ENCODE measurements around the gene TOR3A.

TOR3A gene

GRCh38 chr1:179089827-179090482 lies 8.1 kb downstream of the TOR3A start:
- Histone ChIP-seq H3K27ac (ENCODE audit: low read length, poor library complexity, severe bottlenecking) (no peak overlapping the region), H3K9me3 (ENCODE audit: control insufficient read depth, low read length) (no peaks in the 10 kb centered on the region), H3K4me2 (ENCODE audit: low read length, poor library complexity, severe bottlenecking) (no peak overlapping the region), H2BK5ac (ENCODE audit: low read depth, low read length, poor library complexity, severe bottlenecking) (no peak overlapping the region), H3K36me3 (ENCODE audit: control insufficient read depth in 1 of 2, insufficient read depth in 2 of 2, low read depth in 1 of 2, low read length in 2 of 2) (peaks cover 67 to 74% of the 10 kb centered on the region in 2 experiments), H3K4ac (ENCODE audit: low read depth in 1 of 2, low read length in 2 of 2) (no peak overlapping the region), H2BK12ac (ENCODE audit: low read length in 2 of 2) (no peak overlapping the region), H3K9ac (ENCODE audit: low read length) (peak overlapping the region; percentile 79), H2BK15ac (ENCODE audit: low read depth, poor library complexity, severe bottlenecking) (no peak overlapping the region), H3K4me3 (ENCODE audit: insufficient read depth in 1 of 2, low read depth in 1 of 2, low read length in 2 of 2) (no peak overlapping the region), H2BK120ac (ENCODE audit: low read depth, low read length) (no peak overlapping the region), H4K91ac (ENCODE audit: low read length) (no peak overlapping the region), H3K27me3 (ENCODE audit: control insufficient read depth in 1 of 2, insufficient read depth in 1 of 2, low read length in 2 of 2) (no peaks in the 10 kb centered on the region), H3K14ac (ENCODE audit: low read length in 2 of 2) (no peak overlapping the region), H2AK5ac (ENCODE audit: low read length, severe bottlenecking) (no peak overlapping the region), H4K8ac (ENCODE audit: low read length) (no peak overlapping the region), H3K18ac (ENCODE audit: low read depth in 1 of 2, low read length in 2 of 2) (no peak overlapping the region), H3K23ac (ENCODE audit: low read length in 2 of 2) (no peak overlapping the region), H3K4me1 (ENCODE audit: control insufficient read depth, insufficient read depth, low read depth, low read length) (peaks cover 21% of the 10 kb centered on the region), H3K79me1 (replicated peaks; ENCODE audit: low read length, poor library complexity, severe bottlenecking) (peaks cover 25% of the 10 kb centered on the region), H2AFZ (ENCODE audit: low read depth, low read length) (no peak overlapping the region)
- WGBS, result 83% methylated on average over 10 of the region's 16 CpGs
- no peak for DNase-seq

GRCh38 chr1:179090522-179090921 lies 8.7 kb downstream of the TOR3A start:
- Histone ChIP-seq H3K4me3 (ENCODE audit: insufficient read depth in 1 of 2, low read depth in 1 of 2, low read length in 2 of 2) (no peak overlapping the region), H2BK120ac (ENCODE audit: low read depth, low read length) (no peak overlapping the region), H2AFZ (ENCODE audit: low read depth, low read length) (no peak overlapping the region), H3K79me1 (replicated peaks; ENCODE audit: low read length, poor library complexity, severe bottlenecking) (peaks cover 24% of the 10 kb centered on the region), H3K4ac (ENCODE audit: low read depth in 1 of 2, low read length in 2 of 2) (no peak overlapping the region), H3K14ac (ENCODE audit: low read length in 2 of 2) (no peak overlapping the region), H3K4me1 (ENCODE audit: control insufficient read depth, insufficient read depth, low read depth, low read length) (peaks cover 21% of the 10 kb centered on the region), H3K4me2 (ENCODE audit: low read length, poor library complexity, severe bottlenecking) (no peak overlapping the region), H3K23ac (ENCODE audit: low read length in 2 of 2) (no peak overlapping the region), H3K27ac (ENCODE audit: low read length, poor library complexity, severe bottlenecking) (peak overlapping the region; percentile 3), H2BK15ac (ENCODE audit: low read depth, poor library complexity, severe bottlenecking) (no peak overlapping the region), H3K9me3 (ENCODE audit: control insufficient read depth, low read length) (no peaks in the 10 kb centered on the region), H2AK5ac (ENCODE audit: low read length, severe bottlenecking) (no peak overlapping the region), H4K91ac (ENCODE audit: low read length) (no peak overlapping the region), H3K18ac (ENCODE audit: low read depth in 1 of 2, low read length in 2 of 2) (no peak overlapping the region), H2BK5ac (ENCODE audit: low read depth, low read length, poor library complexity, severe bottlenecking) (no peak overlapping the region), H3K36me3 (ENCODE audit: control insufficient read depth in 1 of 2, insufficient read depth in 2 of 2, low read depth in 1 of 2, low read length in 2 of 2) (peaks cover 70 to 77% of the 10 kb centered on the region in 2 experiments), H4K8ac (ENCODE audit: low read length) (no peak overlapping the region), H3K27me3 (ENCODE audit: control insufficient read depth in 1 of 2, insufficient read depth in 1 of 2, low read length in 2 of 2) (no peaks in the 10 kb centered on the region), H2BK12ac (ENCODE audit: low read length in 2 of 2) (no peak overlapping the region), H3K9ac (ENCODE audit: low read length) (peak overlapping the region; percentile 79)
- DNase-seq, result no peak
- WGBS, result 80% methylated on average over 8 of the region's 8 CpGs

GRCh38 chr1:179090923-179091322 lies 9.1 kb downstream of the TOR3A start:
- Histone ChIP-seq H3K4me2 (ENCODE audit: low read length, poor library complexity, severe bottlenecking) (no peak overlapping the region), H2AK5ac (ENCODE audit: low read length, severe bottlenecking) (no peak overlapping the region), H2BK120ac (ENCODE audit: low read depth, low read length) (no peak overlapping the region), H3K36me3 (ENCODE audit: control insufficient read depth in 1 of 2, insufficient read depth in 2 of 2, low read depth in 1 of 2, low read length in 2 of 2) (peaks cover 69 to 77% of the 10 kb centered on the region in 2 experiments), H3K27ac (ENCODE audit: low read length, poor library complexity, severe bottlenecking) (no peak overlapping the region), H3K4me3 (ENCODE audit: insufficient read depth in 1 of 2, low read depth in 1 of 2, low read length in 2 of 2) (no peak overlapping the region), H3K4me1 (ENCODE audit: control insufficient read depth, insufficient read depth, low read depth, low read length) (peaks cover 21% of the 10 kb centered on the region), H4K91ac (ENCODE audit: low read length) (no peak overlapping the region), H3K4ac (ENCODE audit: low read depth in 1 of 2, low read length in 2 of 2) (no peak overlapping the region), H3K9me3 (ENCODE audit: control insufficient read depth, low read length) (no peaks in the 10 kb centered on the region), H3K23ac (ENCODE audit: low read length in 2 of 2) (no peak overlapping the region), H2BK15ac (ENCODE audit: low read depth, poor library complexity, severe bottlenecking) (no peak overlapping the region), H2BK12ac (ENCODE audit: low read length in 2 of 2) (peak overlapping the region; percentile 15 to 51), H2BK5ac (ENCODE audit: low read depth, low read length, poor library complexity, severe bottlenecking) (no peak overlapping the region), H3K9ac (ENCODE audit: low read length) (peak overlapping the region; percentile 79), H2AFZ (ENCODE audit: low read depth, low read length) (no peak overlapping the region), H4K8ac (ENCODE audit: low read length) (peak overlapping the region; percentile 39), H3K14ac (ENCODE audit: low read length in 2 of 2) (no peak overlapping the region), H3K27me3 (ENCODE audit: control insufficient read depth in 1 of 2, insufficient read depth in 1 of 2, low read length in 2 of 2) (no peaks in the 10 kb centered on the region), H3K79me1 (replicated peaks; ENCODE audit: low read length, poor library complexity, severe bottlenecking) (peaks cover 22% of the 10 kb centered on the region), H3K18ac (ENCODE audit: low read depth in 1 of 2, low read length in 2 of 2) (no peak overlapping the region)
- DNase-seq, result no peak
- 79% methylated on average over 4 of the region's 4 CpGs for WGBS

GRCh38 chr1:179091691-179092165 lies 9.9 kb downstream of the TOR3A start:
- H4K8ac ChIP-seq (ENCODE audit: low read length), result peak overlapping the region; percentile 10

More at GRCh38 chr1:179091691-179092165, 9.9 kb downstream of the TOR3A start:
- H3K23ac ChIP-seq (ENCODE audit: low read length in 2 of 2), result peak overlapping the region in 1 of 2 experiments; percentile 10
- peak overlapping the region in 1 of 2 experiments; percentile 20 for H3K4ac ChIP-seq (ENCODE audit: low read depth in 1 of 2, low read length in 2 of 2)
- no peak overlapping the region for H2BK120ac ChIP-seq (ENCODE audit: low read depth, low read length)
- no peak overlapping the region for H3K4me2 ChIP-seq (ENCODE audit: low read length, poor library complexity, severe bottlenecking)
- H4K91ac ChIP-seq (ENCODE audit: low read length), result peak overlapping the region; percentile 58
- H3K4me3 ChIP-seq (ENCODE audit: insufficient read depth in 1 of 2, low read depth in 1 of 2, low read length in 2 of 2), result no peak overlapping the region
- peaks cover 21% of the 10 kb centered on the region for H3K79me1 ChIP-seq (replicated peaks; ENCODE audit: low read length, poor library complexity, severe bottlenecking)
- peak overlapping the region; percentile 79 for H3K9ac ChIP-seq (ENCODE audit: low read length)
- no peaks in the 10 kb centered on the region for H3K9me3 ChIP-seq (ENCODE audit: control insufficient read depth, low read length)
- H3K27ac ChIP-seq (ENCODE audit: low read length, poor library complexity, severe bottlenecking), result no peak overlapping the region
- no peak overlapping the region for H2AFZ ChIP-seq (ENCODE audit: low read depth, low read length)
- peaks cover 21% of the 10 kb centered on the region for H3K4me1 ChIP-seq (ENCODE audit: control insufficient read depth, insufficient read depth, low read depth, low read length)
- no peaks in the 10 kb centered on the region for H3K27me3 ChIP-seq (ENCODE audit: control insufficient read depth in 1 of 2, insufficient read depth in 1 of 2, low read length in 2 of 2)
- H2BK15ac ChIP-seq (ENCODE audit: low read depth, poor library complexity, severe bottlenecking), result no peak overlapping the region
- H2BK12ac ChIP-seq (ENCODE audit: low read length in 2 of 2), result no peak overlapping the region
- H2BK5ac ChIP-seq (ENCODE audit: low read depth, low read length, poor library complexity, severe bottlenecking), result no peak overlapping the region
- no peak overlapping the region for H2AK5ac ChIP-seq (ENCODE audit: low read length, severe bottlenecking)
- peaks cover 71 to 82% of the 10 kb centered on the region in 2 experiments for H3K36me3 ChIP-seq (ENCODE audit: control insufficient read depth in 1 of 2, insufficient read depth in 2 of 2, low read depth in 1 of 2, low read length in 2 of 2)
- H3K14ac ChIP-seq (ENCODE audit: low read length in 2 of 2), result no peak overlapping the region
- peak; percentile 84 for DNase-seq
- H3K18ac ChIP-seq (ENCODE audit: low read depth in 1 of 2, low read length in 2 of 2), result peak overlapping the region; percentile 23 to 44
- 55% methylated on average over 5 of the region's 5 CpGs for WGBS

Measured in mesenchymal stem cell (in vitro differentiated cells and primary cell).